Measurements from ENCODE around the gene PPP2R1B. TPM values are rescaled to one million over a fixed set of nuclear protein-coding genes. Genes with fewer than 3 reads are reported as not detected.

PPP2R1B gene
- total RNA-seq, 1 donor, result 19.9 TPM

DNA sequence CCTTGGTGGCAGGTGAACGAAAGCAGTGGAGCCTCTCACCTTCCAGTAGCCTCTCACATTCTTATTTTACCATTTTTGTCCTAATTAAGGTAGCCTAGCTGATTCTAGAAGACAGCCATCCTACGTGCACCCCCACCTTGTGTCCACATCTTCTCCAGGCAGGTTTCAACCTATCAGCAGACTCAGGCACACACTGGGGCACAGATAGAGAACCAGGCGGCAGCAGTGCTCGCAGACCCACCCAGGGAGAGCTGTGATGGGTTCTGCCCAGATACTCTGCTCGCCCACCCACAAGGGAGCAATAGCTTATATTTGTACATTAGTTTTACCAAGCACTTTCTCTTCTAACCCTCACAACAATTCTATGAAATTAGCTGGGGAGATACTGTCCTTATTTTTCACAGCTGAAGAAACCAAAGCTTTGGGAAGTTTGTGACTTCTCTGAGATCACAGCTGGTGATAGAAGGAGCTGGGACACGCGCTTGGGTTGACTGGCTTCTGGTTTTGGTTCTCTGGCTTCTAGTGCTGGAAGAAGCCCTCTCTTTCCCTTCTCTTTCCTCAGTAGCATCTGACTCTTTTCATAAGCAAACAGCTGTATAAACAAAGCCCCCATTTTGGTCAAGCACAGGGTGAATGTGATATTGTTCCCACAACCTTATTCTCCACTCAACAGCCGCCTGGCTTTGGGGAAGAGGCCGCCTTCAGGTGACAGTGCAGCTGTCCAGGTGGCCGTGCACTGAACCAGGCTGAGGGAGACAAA is 36.9 kb downstream of the PPP2R1B start:
- Histone ChIP-seq H4K20me1 (ENCODE audit: insufficient read depth, low read length) (no peaks in the 10 kb centered on the region), H3K4me3 (ENCODE audit: insufficient read depth, low read length) (no peak overlapping the region), H3K79me2 (ENCODE audit: insufficient read depth, low read length) (no peaks in the 10 kb centered on the region), H2AFZ (ENCODE audit: low read length) (no peak overlapping the region), H3K4me1 (ENCODE audit: insufficient read depth, low read length) (peaks cover 43% of the 10 kb centered on the region), H3K36me3 (ENCODE audit: insufficient read depth, low read length) (peaks cover 29% of the 10 kb centered on the region), H3K9me3 (ENCODE audit: low read depth, low read length) (no peaks in the 10 kb centered on the region), H3K4me2 (ENCODE audit: insufficient read depth, low read length) (no peak overlapping the region), H3K27ac (ENCODE audit: low read depth, low read length) (peak overlapping the region; percentile 23), H3K27me3 (ENCODE audit: insufficient read depth, low read length) (no peaks in the 10 kb centered on the region)
- no peak for DNase-seq (ENCODE audit: insufficient read length, low spot score, missing footprints)
- TF ChIP-seq, protein P1, sequence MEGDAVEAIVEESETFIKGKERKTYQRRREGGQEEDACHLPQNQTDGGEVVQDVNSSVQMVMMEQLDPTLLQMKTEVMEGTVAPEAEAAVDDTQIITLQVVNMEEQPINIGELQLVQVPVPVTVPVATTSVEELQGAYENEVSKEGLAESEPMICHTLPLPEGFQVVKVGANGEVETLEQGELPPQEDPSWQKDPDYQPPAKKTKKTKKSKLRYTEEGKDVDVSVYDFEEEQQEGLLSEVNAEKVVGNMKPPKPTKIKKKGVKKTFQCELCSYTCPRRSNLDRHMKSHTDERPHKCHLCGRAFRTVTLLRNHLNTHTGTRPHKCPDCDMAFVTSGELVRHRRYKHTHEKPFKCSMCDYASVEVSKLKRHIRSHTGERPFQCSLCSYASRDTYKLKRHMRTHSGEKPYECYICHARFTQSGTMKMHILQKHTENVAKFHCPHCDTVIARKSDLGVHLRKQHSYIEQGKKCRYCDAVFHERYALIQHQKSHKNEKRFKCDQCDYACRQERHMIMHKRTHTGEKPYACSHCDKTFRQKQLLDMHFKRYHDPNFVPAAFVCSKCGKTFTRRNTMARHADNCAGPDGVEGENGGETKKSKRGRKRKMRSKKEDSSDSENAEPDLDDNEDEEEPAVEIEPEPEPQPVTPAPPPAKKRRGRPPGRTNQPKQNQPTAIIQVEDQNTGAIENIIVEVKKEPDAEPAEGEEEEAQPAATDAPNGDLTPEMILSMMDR (IDR thresholded peaks at IDR 0.05; ENCODE audit: extremely low read depth, low read depth, low read length), result no peak

DNA sequence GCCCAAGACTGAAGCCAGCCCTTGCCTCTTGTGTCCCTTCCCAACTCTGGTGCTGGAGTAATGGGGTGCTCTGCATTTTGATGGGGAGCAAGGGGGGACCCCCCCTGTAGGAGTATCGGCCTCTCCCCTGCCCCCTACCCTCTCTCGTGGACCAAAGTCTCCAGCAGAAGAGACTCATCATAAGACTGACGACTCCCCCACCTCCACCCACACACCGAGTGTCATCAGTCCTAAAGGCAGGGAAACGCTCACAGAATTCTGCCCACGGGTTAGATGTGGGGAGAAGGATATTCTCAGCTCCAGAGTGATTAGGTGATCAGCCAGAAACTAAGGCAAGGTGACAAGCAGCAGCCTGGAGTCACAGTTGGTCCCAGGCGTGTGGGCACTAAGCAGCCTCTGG is 38.8 kb downstream of the PPP2R1B start:
- H3K27me3 ChIP-seq (ENCODE audit: insufficient read depth, low read length), result no peaks in the 10 kb centered on the region
- H3K79me2 ChIP-seq (ENCODE audit: insufficient read depth, low read length), result no peaks in the 10 kb centered on the region
- H3K4me2 ChIP-seq (ENCODE audit: insufficient read depth, low read length), result no peak overlapping the region
- TF ChIP-seq, protein P1 (IDR thresholded peaks at IDR 0.05; ENCODE audit: extremely low read depth, low read depth, low read length), result no peak
- H3K4me3 ChIP-seq (ENCODE audit: insufficient read depth, low read length), result no peak overlapping the region
- H3K27ac ChIP-seq (ENCODE audit: low read depth, low read length), result no peak overlapping the region
- DNase-seq (ENCODE audit: insufficient read length, low spot score, missing footprints), result no peak
- H3K36me3 ChIP-seq (ENCODE audit: insufficient read depth, low read length), result peaks cover 40% of the 10 kb centered on the region
- H3K4me1 ChIP-seq (ENCODE audit: insufficient read depth, low read length), result peaks cover 25% of the 10 kb centered on the region
- no peak overlapping the region for H2AFZ ChIP-seq (ENCODE audit: low read length)
- H4K20me1 ChIP-seq (ENCODE audit: insufficient read depth, low read length), result no peaks in the 10 kb centered on the region
- H3K9me3 ChIP-seq (ENCODE audit: low read depth, low read length), result no peaks in the 10 kb centered on the region

DNA sequence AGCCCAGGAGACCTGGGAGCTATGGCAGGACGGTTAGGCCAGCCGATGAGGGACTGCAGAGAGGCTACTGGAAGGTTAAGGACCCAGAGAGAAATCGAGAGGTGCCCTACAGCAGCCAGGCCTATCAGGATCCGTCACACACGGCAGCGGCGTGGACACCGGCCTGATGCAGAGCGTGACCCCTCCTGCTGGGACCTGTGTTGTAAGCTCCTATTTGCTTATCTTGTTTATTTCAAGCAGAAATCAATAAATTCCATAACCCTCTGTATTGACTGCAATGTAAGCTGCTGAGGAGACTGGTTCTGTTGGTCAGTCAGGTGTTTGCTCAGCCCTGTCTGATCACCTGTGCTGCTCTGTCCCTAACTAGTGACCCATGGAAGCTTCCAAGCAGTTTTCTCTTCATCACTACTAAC is 39.9 kb downstream of the PPP2R1B start:
- H3K9me3 ChIP-seq (ENCODE audit: low read depth, low read length), result no peaks in the 10 kb centered on the region
- peaks cover 15% of the 10 kb centered on the region for H3K4me1 ChIP-seq (ENCODE audit: insufficient read depth, low read length)
- H3K27ac ChIP-seq (ENCODE audit: low read depth, low read length), result no peak overlapping the region
- no peak overlapping the region for H2AFZ ChIP-seq (ENCODE audit: low read length)
- peaks cover 50% of the 10 kb centered on the region for H3K36me3 ChIP-seq (ENCODE audit: insufficient read depth, low read length)
- H4K20me1 ChIP-seq (ENCODE audit: insufficient read depth, low read length), result no peaks in the 10 kb centered on the region
- TF ChIP-seq, protein P1 (IDR thresholded peaks at IDR 0.05; ENCODE audit: extremely low read depth, low read depth, low read length), result no peak
- H3K27me3 ChIP-seq (ENCODE audit: insufficient read depth, low read length), result no peaks in the 10 kb centered on the region
- H3K4me3 ChIP-seq (ENCODE audit: insufficient read depth, low read length), result no peak overlapping the region
- H3K4me2 ChIP-seq (ENCODE audit: insufficient read depth, low read length), result no peak overlapping the region
- no peaks in the 10 kb centered on the region for H3K79me2 ChIP-seq (ENCODE audit: insufficient read depth, low read length)
- no peak for DNase-seq (ENCODE audit: insufficient read length, low spot score, missing footprints)

DNA sequence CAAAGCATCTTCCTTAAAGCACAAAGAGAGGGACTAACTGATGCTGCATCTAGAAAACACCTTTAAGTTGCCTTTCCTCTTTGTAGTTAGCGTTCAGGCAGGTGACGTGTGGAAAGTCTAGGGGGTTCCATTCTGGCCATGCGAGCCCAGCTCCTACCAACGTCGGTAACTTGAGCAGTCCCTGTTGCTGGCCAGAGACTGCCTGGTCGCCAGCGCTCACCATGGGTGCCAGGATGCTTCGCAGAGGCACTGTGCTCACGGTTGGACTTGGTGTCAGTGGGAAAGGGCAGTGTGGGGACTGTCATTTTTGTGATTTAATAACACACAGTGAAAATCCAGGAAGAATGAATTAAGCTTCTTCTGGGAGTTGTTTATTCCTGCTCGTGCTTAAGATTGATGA is 40.6 kb downstream of the PPP2R1B start:
- no peak for DNase-seq (ENCODE audit: insufficient read length, low spot score, missing footprints)
- H2AFZ ChIP-seq (ENCODE audit: low read length), result no peak overlapping the region
- H3K4me3 ChIP-seq (ENCODE audit: insufficient read depth, low read length), result no peak overlapping the region
- TF ChIP-seq, protein P1 (IDR thresholded peaks at IDR 0.05; ENCODE audit: extremely low read depth, low read depth, low read length), result no peak
- H3K4me1 ChIP-seq (ENCODE audit: insufficient read depth, low read length), result peaks cover 8% of the 10 kb centered on the region
- H3K9me3 ChIP-seq (ENCODE audit: low read depth, low read length), result no peaks in the 10 kb centered on the region
- no peak overlapping the region for H3K4me2 ChIP-seq (ENCODE audit: insufficient read depth, low read length)
- no peaks in the 10 kb centered on the region for H3K79me2 ChIP-seq (ENCODE audit: insufficient read depth, low read length)
- no peaks in the 10 kb centered on the region for H4K20me1 ChIP-seq (ENCODE audit: insufficient read depth, low read length)
- H3K36me3 ChIP-seq (ENCODE audit: insufficient read depth, low read length), result peaks cover 57% of the 10 kb centered on the region
- no peak overlapping the region for H3K27ac ChIP-seq (ENCODE audit: low read depth, low read length)
- H3K27me3 ChIP-seq (ENCODE audit: insufficient read depth, low read length), result no peaks in the 10 kb centered on the region
